GM12872 (cell line): Measurements from ENCODE around the gene MBD5.

Experiments
- TF ChIP-seq, protein P1 (sequence below): IDR thresholded peaks from 3 replicates; pipeline ENCODE4 v1.5.1; 2011; ENCODE audit warnings: low read depth, mild to moderate bottlenecking, low read length, moderate library complexity; ENCODE audit not compliant: insufficient read depth

The MBD5 gene

DNA sequence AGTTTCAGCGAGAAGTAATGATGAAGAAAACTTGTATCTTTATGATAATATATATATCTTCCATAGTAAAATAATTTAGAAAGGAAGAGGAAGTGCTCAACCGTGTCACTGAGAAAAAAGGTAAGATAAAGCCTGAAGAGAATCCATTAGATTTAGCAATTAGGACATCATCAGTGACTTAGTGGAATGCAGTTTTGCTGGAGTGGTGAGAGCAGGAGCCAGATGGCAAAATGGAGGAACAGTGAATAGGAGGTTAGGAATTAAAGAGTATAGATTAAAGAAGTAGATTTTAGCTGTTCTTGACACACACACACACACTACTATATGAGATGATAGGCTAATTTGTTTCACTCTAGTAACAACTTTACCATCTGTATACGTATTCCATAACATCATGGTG lies 466.5 kb downstream of the MBD5 start:
- TF ChIP-seq, protein P1, sequence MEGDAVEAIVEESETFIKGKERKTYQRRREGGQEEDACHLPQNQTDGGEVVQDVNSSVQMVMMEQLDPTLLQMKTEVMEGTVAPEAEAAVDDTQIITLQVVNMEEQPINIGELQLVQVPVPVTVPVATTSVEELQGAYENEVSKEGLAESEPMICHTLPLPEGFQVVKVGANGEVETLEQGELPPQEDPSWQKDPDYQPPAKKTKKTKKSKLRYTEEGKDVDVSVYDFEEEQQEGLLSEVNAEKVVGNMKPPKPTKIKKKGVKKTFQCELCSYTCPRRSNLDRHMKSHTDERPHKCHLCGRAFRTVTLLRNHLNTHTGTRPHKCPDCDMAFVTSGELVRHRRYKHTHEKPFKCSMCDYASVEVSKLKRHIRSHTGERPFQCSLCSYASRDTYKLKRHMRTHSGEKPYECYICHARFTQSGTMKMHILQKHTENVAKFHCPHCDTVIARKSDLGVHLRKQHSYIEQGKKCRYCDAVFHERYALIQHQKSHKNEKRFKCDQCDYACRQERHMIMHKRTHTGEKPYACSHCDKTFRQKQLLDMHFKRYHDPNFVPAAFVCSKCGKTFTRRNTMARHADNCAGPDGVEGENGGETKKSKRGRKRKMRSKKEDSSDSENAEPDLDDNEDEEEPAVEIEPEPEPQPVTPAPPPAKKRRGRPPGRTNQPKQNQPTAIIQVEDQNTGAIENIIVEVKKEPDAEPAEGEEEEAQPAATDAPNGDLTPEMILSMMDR = no peak

DNA sequence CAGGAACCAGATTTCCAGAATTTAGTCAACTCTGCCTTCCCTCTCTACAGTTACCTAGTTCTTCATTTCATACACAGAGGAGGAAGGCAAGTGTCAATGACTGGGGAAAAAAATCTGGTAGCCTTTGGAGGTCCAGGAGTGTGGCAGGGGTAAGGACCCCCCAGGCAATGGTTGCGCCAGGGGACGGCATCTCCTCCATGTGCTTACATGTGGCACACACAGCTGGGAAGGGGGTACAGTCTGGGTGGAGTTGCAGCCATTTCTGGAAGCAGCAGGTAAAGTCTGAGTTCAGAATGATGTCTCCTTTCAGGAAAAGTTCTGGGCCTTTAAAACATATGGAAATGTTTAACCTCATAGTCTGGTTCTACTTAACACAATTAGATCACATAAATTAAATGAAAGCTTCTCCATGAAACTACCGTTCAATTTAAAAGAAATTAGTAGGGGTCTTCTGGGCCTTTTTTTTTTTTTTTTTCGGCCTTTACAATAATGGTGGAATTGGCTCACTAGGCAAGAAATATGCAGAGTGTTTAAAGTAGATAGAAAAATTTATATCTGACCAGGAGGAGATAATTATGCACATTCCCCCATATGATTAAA lies 470.0 kb downstream of the MBD5 start:
- TF ChIP-seq, protein P1 = no peak

DNA sequence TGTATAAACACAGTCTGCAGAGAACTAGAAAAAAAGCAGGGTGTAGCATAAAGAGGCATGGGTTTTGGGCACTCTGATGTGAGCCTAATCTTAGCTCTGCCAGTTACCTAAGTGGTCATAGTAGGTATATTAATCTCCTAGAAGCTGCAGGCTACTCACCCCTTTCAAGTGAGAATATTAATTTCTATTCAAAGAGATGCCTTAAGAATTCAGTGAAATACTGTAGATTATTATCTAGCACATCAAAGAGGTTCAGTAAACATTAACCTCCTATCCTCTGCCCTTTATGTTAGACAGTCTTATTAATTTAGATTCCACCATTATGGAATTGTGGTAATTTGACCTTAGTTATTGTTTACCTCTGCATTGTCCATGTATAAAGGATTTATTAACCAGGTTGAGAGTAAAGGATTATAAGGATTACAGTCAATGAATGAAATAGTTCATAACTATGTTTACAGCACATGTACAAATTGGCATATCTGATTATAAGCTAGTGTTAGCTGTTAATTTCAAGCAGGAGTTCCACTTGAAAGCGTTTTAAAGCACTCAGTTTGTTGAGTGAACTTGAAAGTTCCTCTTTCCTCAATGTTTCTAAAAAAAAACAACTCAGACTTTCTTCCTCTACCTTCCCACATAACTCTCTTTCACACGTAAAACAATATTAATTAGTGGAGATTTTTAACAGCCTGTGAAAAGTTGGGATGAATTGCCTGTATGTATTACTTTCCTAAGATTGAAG lies 473.1 kb downstream of the MBD5 start:
- TF ChIP-seq, protein P1 = no peak

DNA sequence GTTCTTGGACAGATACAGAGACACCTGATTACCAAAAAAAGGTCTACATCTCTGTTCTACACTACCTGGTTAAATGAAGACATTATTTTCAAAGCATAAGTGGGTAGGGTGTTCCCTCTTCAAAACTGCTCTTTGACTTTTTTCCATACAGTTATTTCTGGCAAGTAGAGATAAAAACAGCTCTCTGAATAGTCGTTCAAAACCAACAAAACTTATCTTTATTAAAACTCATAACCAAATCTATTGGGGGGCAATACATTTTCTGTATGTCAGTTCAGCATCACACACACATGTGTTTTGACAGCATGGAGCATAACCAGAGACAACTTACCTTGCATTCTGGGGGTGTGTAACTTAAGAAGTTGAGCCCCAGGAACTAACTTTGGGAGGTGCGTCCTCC lies 474.7 kb downstream of the MBD5 start:
- TF ChIP-seq, protein P1 = no peak

DNA sequence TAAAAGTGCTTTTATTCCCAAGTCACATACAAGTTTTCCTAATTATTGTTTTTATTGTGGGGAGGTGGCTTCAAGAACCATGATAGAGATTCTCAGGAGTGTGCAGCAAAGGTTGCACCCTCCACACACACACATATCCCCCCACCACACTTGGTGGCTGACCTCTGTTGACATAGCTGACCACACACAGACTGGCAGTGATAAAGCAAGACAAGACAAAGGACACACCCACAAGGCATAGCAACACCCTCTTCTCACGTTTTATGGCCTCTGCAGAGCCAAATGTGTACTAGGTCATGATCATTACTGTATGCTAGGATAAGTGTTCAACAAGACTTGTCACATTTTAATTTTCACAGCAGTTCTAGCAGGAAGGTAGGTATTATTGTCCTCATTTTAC lies 480.7 kb downstream of the MBD5 start:
- TF ChIP-seq, protein P1 = no peak

DNA sequence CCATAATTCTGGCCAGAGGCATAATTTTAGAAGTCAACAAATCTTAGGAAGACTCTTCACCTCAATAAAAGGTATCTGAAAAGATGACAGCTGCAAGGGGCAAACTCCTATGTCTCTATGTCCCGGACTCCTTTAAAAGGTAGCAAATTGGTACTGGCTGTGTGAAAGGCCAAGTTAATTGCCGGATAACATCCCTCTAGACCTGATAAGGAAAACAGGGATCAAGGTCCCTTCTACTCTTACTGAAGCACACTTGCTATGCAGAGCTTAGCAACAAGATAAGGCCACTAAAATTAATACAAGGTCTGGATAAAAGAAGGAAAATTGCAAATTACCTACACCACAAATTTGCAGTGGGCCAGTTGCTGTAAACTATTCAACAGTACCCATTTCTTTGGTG lies 482.6 kb downstream of the MBD5 start:
- TF ChIP-seq, protein P1 = no peak

DNA sequence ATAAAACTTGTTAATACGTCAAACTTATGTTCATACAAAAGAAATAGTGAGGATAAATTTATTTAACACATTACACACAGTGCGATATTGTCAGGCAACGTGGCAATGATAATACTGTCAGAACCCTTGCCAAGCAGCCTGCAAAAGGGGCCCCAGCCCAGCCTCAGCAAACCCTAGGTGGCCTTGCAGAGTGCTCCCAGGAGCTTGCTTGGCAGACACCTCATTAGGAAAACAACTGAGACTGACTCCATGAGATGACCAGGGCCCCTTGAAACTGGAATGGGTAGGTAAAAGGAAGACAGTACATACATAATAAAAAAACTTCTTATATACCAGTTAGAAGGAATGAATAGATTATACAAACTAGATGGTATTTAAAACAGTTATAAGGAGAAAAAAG lies 487.1 kb downstream of the MBD5 start:
- TF ChIP-seq, protein P1 = no peak
